ENCODE results near the gene MAP2K2.

The MAP2K2 gene

DNA sequence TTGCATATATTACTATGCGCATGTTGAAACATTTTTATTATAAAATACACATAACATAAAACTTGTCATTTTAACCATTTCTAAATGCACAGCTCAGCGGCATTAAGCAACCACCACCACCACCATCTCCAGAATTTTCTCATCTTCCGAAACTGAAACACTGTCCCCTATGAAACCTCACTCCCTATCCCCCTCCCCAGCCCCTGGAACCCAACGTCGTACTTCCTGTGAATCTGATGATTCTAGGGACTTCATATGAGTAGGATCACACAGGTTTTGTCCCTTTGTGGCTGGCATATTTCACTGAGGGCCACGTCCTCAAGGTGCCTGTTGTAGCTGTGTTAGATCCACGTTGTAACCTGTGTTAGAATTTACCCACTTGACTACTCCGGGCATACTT, 716 bp upstream of the MAP2K2 start:
- DNase-seq (ENCODE audit: low spot score): no peak
- no peak for TF ChIP-seq CTCF (IDR thresholded peaks at IDR 0.05; ENCODE audit: extremely low read depth, insufficient read depth, missing control alignments)
- in situ Hi-C loops (cut with MboI; ENCODE audit: low pct_unique_long_range_greater_than_20kb, low sequenced_read_pairs, unreplicated experiment): no loop called here

DNA sequence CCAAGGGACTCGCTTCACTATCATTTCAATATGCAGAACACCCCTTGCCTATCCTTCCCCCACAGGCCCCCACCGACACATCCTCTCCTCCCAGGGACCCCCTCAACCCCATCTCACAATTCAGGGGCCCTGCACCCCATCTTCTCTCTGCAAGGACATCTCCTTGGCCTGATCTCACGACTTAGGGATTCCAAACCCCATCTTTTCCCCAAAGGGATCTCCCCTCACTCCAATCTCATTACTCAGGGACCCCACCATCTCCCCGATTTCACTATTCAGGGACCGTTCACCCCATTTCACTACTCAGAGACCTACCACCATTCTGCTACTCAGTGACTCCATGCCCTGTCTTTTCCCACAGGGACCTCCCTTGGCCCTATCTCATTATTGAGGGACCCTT, 1.4 kb downstream of the MAP2K2 start:
- TF ChIP-seq CTCF (IDR thresholded peaks at IDR 0.05; ENCODE audit: extremely low read depth, insufficient read depth, missing control alignments): no peak
- no peak for DNase-seq (ENCODE audit: low spot score)
- in situ Hi-C loops (cut with MboI; ENCODE audit: low pct_unique_long_range_greater_than_20kb, low sequenced_read_pairs, unreplicated experiment): no loop called here

DNA sequence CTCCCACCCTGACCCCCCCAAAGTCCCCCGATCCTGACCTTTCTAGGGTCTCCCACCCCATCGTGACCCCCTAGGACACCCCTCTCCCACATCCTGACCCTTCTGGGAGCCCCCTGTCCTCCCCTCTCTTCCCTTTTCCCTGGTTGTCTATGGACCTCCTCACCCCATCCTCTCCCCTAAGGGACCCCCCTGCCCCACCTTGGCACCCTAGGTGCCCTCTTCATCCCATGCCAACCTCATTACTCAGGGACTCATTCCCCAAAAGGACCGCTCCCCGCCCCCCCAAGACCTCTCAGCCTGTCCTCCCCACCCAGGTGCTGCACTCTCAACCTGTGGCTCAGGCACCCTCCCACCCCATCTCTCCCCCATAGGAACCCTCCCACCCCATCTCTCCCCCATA, 2.1 kb downstream of the MAP2K2 start:
- no peak for DNase-seq (ENCODE audit: low spot score)
- in situ Hi-C loops (cut with MboI; ENCODE audit: low pct_unique_long_range_greater_than_20kb, low sequenced_read_pairs, unreplicated experiment): no loop called here

DNA sequence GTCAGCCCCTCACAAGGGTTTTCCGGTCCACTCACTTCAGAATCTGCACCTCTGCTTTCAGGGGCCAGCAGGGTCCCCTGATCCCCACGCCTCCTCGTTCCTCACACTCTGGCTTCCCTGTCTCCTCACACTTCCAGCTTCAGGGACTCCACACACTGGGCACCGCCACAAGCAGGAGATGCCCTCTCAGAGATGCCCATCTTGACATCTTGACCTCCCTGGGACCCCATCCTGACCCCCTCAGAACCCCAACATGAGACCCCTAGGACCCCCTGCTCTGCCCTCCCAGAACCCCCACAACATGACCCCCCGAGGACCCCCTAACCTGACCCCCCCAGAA, 2.7 kb downstream of the MAP2K2 start:
- TF ChIP-seq CTCF (IDR thresholded peaks at IDR 0.05; ENCODE audit: extremely low read depth, insufficient read depth, missing control alignments): no peak
- in situ Hi-C loops (cut with MboI; ENCODE audit: low pct_unique_long_range_greater_than_20kb, low sequenced_read_pairs, unreplicated experiment): no loop called here
- DNase-seq (ENCODE audit: low spot score): no peak

More for the DNA sequence above, 2.1 kb downstream of the MAP2K2 start:
- TF ChIP-seq CTCF (IDR thresholded peaks at IDR 0.05; ENCODE audit: extremely low read depth, insufficient read depth, missing control alignments): no peak

DNA sequence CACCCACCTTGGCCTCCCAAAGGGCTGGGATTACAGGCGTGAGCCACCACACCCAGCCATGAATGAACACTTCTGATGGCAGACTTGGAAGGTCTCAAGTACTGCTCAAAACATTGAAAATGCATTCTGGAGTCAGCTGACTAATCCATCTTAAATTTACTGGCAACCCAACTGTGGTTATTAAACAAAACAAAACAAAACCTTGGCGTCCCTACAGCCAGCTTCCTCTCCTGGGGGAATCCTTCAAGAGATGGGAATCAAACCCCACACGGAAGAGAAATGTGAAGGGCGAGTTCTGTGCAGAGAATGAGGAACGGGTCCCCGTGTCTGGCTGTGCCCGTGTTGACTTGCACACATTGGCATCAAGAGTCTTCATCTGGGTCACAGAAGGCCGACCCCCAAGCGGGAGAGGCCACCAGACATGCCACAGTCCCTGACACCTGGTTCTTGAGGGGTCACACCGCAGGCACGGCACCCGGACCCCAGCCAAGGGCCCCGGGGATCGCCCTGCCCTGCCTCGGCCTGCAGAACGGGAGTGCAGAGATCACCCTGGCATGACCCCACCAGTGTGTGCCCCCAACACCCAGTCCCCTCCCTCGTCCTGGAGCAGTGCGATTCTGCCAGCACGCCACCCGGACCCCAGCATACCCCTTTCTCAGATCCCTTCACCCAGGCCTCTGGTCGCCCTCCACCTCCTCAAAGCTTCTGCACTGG, 3.2 kb downstream of the MAP2K2 start:
- TF ChIP-seq CTCF (IDR thresholded peaks at IDR 0.05; ENCODE audit: extremely low read depth, insufficient read depth, missing control alignments): no peak
- no peak for DNase-seq (ENCODE audit: low spot score)
- in situ Hi-C loops (cut with MboI; ENCODE audit: low pct_unique_long_range_greater_than_20kb, low sequenced_read_pairs, unreplicated experiment): no loop called here

DNA sequence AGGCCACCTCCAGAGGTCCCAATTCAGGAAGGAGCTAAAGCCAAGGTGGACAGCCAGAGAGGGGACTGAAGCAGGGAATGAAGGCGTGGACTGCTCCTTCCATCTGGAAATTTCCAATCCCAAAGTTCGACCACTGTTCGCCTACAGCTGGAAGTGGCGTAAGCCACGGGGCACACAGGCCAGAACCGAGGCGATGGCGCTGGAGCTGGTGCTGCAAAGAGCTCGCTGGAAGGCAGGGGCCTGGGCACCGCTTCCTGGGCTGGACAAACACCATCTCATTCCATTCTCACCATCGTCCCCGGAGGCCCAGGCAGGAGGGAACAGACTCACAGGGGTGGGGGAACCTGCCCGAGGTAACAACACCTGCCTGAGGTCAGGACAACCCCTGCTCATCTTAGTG, 4.2 kb downstream of the MAP2K2 start:
- in situ Hi-C loops (cut with MboI; ENCODE audit: low pct_unique_long_range_greater_than_20kb, low sequenced_read_pairs, unreplicated experiment): no loop called here
- no peak for TF ChIP-seq CTCF (IDR thresholded peaks at IDR 0.05; ENCODE audit: extremely low read depth, insufficient read depth, missing control alignments)
- DNase-seq (ENCODE audit: low spot score): no peak

Measured in GM13977 (cell line).